Duodenal mucosa (tissue), 2 donors: ENCODE data around the gene GSG1.

Experiments used
- H3K27ac ChIP-seq: one replicate; pipeline ENCODE4 v1.7.0; 2013; ENCODE audit warnings: low read depth, low read length
- H3K27me3 ChIP-seq, 2 donors: one replicate each; pipeline ENCODE4 v1.7.0; 2013; ENCODE audit warnings: low read length in 2 of 2, control low read depth in 1 of 2; ENCODE audit not compliant: insufficient read depth in 2 of 2, control insufficient read depth in 1 of 2
- H3K36me3 ChIP-seq, 2 donors: one replicate each; pipeline ENCODE4 v1.7.0; 2013; ENCODE audit warnings: low read length in 2 of 2, control low read depth in 1 of 2; ENCODE audit not compliant: insufficient read depth in 2 of 2, control insufficient read depth in 1 of 2
- H3K4me1 ChIP-seq, 2 donors: one replicate each; pipeline ENCODE4 v1.7.0; 2013; ENCODE audit warnings: low read length in 2 of 2, control low read depth in 1 of 2; ENCODE audit not compliant: insufficient read depth in 2 of 2, control insufficient read depth in 1 of 2
- H3K4me3 ChIP-seq, 2 donors: one replicate each; pipeline ENCODE4 v1.7.0; 2013; ENCODE audit warnings: low read length in 2 of 2, low read depth in 1 of 2
- H3K9ac ChIP-seq, 2 donors: one replicate each; pipeline ENCODE4 v1.7.0; 2013; ENCODE audit warnings: low read length in 2 of 2, low read depth in 1 of 2
- H3K9me3 ChIP-seq, 2 donors: one replicate each; pipeline ENCODE4 v1.7.0; 2013; ENCODE audit warnings: low read length in 2 of 2, control low read depth in 1 of 2; ENCODE audit not compliant: control insufficient read depth in 1 of 2

GSG1 gene

DNA sequence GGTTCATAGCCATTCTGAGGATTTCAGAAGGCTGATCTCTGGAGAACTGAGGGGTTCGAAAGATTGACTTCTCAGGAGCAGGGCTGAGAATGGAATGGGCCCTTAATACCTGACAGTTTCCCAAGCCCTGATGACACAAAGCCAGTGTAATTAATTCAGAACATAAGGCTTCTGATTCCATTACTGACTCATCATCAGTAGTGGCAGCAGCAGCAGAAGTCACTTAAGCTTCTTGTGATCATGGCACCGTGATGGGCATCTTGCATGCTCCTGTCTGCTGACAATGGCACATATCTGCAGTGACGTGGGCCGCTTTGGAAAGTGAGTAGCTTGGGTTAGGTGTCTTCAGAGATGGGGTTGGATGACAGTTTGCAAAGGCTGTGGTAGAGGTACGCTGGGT is 38.2 kb upstream of the GSG1 start:
- Histone ChIP-seq H3K4me3 (no peak overlapping the region), H3K9me3 (no peaks in the 10 kb centered on the region), H3K27me3 (no peaks in the 10 kb centered on the region), H3K9ac (no peak overlapping the region), H3K27ac (no peak overlapping the region), H3K36me3 (no peaks in the 10 kb centered on the region), H3K4me1 (peaks cover 5 to 7% of the 10 kb centered on the region in 2 donors)

DNA sequence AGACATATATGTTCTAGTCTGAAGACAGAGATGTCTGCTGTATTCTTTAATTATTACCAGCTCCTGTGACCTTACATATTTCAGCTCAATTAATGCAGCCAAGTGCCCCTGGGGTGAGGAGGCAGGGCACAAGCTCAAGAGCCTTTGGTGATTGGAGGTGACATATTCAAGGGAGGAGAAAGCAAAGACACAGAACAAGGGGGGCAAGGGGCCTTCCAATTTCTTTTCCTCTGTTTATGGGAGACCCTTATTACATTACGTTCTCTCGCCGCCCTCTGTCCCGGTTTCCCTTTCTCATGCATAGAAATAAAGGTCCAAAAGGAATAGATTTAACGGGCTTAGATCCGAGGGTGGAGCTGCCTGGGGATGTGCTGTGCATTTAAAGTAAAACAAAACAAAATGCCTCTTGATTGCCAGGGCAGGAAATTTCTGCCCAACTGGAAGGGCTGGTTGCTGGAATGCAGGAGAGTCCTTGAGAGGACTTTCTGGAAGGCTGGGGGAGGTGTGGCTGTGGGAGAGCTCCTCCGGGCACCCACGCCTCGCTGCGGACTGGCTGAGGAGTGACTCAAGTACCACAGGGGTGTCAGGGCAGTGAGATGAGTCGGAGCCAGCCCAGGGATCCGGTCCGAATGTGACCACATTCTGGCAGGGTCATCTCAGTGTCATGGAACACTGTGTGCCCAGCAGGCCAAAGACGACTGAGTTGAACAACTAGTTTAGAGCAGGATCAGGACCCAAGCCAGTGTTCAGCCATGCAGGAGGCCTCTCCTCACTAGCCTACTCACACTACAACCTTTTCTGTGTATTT is 32.1 kb upstream of the GSG1 start:
- H3K9ac ChIP-seq, result no peak overlapping the region
- H3K4me1 ChIP-seq, result peaks cover 0 to 3% of the 10 kb centered on the region in 2 donors
- H3K9me3 ChIP-seq, result no peaks in the 10 kb centered on the region
- no peak overlapping the region for H3K27ac ChIP-seq
- H3K27me3 ChIP-seq, result no peaks in the 10 kb centered on the region
- no peak overlapping the region for H3K4me3 ChIP-seq
- H3K36me3 ChIP-seq, result no peaks in the 10 kb centered on the region

DNA sequence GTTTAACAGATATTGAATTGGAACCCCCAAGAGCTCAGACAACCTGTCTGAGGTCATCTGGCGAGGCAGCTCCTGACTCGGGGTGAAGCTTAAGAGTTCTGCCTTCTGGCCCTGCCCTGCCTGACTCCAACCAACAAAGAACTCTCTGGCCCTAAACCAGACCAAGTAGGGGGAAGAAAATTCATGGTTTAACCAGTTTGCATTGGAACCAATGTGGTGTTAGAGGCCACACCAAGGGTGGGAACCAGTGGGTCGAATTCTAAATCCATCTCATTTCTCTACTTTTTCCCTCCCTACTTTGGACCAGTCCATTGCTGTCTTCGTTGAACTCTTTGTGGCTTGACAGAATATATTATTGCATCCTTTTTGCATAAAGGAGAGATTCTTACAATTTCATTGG is 30.4 kb upstream of the GSG1 start:
- Histone ChIP-seq H3K4me1 (peaks cover 0 to 3% of the 10 kb centered on the region in 2 donors), H3K27ac (no peak overlapping the region), H3K36me3 (no peaks in the 10 kb centered on the region), H3K9me3 (no peaks in the 10 kb centered on the region), H3K4me3 (no peak overlapping the region), H3K9ac (no peak overlapping the region), H3K27me3 (no peaks in the 10 kb centered on the region)

DNA sequence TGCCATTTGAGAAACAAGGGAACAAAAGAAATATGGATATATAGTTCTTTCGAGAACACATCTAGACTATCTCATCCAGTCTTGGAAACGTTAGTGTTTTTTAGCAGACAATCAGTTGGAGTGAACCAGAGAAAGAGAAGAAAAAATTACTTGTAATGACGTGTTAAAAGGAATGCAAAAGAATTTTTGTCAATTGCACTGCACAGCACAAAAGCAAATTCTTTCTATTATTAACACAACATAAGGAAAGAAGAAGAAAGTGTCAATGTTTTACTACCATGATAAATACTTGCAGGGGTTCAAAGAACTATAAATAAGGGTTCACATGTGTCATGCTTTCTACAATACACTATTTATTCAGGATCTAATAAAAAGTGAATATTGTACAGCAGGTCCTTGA is 27.5 kb upstream of the GSG1 start:
- Histone ChIP-seq H3K36me3 (no peaks in the 10 kb centered on the region), H3K4me3 (no peak overlapping the region), H3K27me3 (no peaks in the 10 kb centered on the region), H3K9me3 (no peaks in the 10 kb centered on the region), H3K4me1 (no peaks in the 10 kb centered on the region), H3K9ac (no peak overlapping the region), H3K27ac (no peak overlapping the region)

DNA sequence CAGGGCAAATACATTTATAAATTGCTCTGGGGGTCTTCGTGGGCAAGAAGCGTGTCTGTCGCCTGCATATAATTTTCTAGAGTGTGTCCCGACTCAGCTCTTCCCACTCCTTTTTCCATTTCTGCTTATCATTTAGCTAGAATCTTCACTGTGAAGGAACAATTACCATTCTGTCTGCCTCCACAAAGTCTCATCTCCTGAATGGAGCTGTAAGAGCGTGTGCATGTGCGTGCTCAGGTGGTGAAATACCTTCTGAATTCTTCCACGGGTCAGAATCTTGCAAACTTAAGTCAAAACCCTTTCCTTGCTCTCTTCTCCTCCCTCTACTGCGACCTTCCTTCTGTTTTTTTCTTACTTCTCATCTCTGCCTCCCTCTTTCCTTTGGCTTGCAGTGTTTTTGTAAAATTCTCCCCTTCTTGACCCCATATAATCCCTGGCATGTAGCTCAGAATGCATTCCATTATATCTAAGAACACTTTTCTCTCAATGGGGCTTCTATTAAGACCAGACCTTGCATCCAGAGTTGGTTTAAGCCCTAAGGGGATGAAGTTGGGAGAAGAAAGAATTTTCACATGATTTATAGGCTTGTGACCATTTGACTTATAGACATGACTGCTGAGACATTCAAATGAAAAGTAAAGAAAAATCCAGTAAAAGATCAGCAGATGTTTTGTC is 25.0 kb upstream of the GSG1 start:
- no peaks in the 10 kb centered on the region for H3K9me3 ChIP-seq
- no peak overlapping the region for H3K9ac ChIP-seq
- no peak overlapping the region for H3K27ac ChIP-seq
- H3K4me1 ChIP-seq, result no peaks in the 10 kb centered on the region
- no peak overlapping the region for H3K4me3 ChIP-seq
- no peaks in the 10 kb centered on the region for H3K36me3 ChIP-seq
- H3K27me3 ChIP-seq, result no peaks in the 10 kb centered on the region

DNA sequence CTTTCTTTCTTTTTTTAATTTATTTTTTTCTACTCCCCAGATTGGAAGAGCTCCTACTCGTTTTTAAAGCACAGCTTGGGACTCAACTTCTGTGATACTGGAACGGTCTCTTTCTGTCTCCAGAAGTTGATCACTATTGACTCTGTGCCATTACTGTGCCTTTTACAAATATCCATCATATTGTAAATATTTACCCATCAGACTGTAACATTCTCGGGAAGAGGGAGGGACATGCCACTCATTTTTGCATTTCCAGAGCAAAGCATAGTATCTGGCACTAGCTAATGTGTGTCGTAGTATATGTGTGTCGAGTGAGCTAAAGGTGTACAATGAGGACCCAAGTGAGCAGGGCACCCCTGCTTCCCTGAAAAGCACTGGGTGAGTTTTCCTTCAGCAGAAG is 24.0 kb upstream of the GSG1 start:
- no peak overlapping the region for H3K4me3 ChIP-seq
- no peaks in the 10 kb centered on the region for H3K9me3 ChIP-seq
- no peaks in the 10 kb centered on the region for H3K4me1 ChIP-seq
- H3K27me3 ChIP-seq, result no peaks in the 10 kb centered on the region
- H3K9ac ChIP-seq, result no peak overlapping the region
- H3K27ac ChIP-seq, result no peak overlapping the region
- no peaks in the 10 kb centered on the region for H3K36me3 ChIP-seq

DNA sequence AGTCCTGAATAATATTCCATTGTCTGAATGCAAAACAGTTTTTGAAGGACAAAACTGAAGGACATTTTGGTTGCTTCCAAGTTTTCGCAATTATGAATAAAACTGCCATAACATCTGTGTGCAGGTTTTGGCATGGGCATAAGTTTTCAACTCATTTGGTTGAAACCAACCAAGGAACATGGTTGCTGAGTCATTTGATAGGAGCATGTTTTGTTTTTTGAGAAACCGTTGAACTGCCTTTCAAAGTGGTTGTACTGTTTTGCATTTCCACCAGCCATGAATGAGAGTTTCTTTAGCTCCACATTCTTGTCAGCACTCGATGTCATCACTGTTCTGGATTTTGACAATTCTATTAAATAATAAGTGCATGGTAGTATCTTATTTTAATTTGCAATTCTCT is 23.0 kb upstream of the GSG1 start:
- Histone ChIP-seq H3K9ac (no peak overlapping the region), H3K4me3 (no peak overlapping the region), H3K9me3 (no peaks in the 10 kb centered on the region), H3K4me1 (no peaks in the 10 kb centered on the region), H3K27ac (no peak overlapping the region), H3K27me3 (no peaks in the 10 kb centered on the region), H3K36me3 (no peaks in the 10 kb centered on the region)

DNA sequence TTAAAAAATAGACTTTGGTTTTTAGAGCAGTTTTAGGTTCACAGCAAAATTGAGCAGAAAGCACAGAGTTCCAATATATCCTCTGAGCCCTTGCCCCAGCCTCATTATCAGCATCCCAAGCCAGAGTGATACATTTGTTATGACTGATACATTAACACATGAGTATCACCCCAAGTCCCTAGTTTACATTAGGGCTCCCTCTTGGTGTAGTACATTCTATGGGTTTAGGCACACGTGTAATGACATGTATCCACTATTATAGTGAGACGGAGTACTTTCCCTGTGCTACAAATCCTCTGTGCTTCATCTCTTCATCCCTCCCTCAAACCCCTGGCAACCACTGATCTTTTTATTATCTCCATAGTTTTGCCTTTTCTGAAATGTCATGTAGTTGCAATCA is 22.5 kb upstream of the GSG1 start:
- Histone ChIP-seq H3K27me3 (no peaks in the 10 kb centered on the region), H3K27ac (no peak overlapping the region), H3K4me3 (no peak overlapping the region), H3K9me3 (no peaks in the 10 kb centered on the region), H3K36me3 (no peaks in the 10 kb centered on the region), H3K4me1 (no peaks in the 10 kb centered on the region), H3K9ac (no peak overlapping the region)

DNA sequence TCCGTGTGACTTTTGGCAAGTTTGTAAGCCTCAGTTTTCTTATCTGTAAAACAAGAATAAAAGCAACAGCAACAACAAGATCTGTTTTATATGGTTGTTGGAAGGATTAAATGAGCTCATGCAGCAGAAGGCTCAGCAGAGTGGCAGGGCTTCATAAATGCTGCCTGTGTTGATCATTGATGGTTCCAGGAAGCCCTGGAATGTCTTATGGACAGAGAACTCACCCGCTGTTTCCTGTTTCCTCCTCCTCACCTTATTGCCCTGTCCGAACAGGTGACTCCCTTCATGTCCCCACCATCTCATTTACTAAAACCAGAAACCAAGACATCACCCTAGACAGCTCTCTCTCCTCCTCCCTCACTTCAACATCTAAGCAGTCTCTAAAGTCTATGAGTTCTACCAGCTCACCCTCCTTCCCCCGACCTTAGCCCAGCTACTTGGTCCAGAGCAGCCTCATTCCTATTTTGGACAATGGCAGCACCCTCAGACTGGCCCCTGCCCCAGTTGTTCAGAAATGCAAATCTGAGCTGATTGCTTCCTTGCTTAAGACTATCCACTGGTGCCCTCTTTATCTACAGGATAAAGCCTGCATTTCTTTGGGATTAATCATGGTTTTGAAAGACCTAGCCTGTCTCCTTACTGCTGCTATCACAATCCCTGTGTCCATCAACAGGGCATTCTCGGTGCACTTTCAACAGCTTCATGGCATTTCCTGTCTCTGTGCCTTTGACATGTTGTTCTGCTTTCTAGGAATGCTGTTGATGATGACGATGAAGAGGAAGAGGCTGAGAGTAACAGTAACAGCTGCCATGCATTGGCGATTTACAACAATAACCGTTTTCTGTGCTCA is 21.4 kb upstream of the GSG1 start:
- Histone ChIP-seq H3K27me3 (no peaks in the 10 kb centered on the region), H3K36me3 (no peaks in the 10 kb centered on the region), H3K27ac (no peak overlapping the region), H3K4me3 (no peak overlapping the region), H3K4me1 (no peaks in the 10 kb centered on the region), H3K9me3 (no peaks in the 10 kb centered on the region), H3K9ac (no peak overlapping the region)

DNA sequence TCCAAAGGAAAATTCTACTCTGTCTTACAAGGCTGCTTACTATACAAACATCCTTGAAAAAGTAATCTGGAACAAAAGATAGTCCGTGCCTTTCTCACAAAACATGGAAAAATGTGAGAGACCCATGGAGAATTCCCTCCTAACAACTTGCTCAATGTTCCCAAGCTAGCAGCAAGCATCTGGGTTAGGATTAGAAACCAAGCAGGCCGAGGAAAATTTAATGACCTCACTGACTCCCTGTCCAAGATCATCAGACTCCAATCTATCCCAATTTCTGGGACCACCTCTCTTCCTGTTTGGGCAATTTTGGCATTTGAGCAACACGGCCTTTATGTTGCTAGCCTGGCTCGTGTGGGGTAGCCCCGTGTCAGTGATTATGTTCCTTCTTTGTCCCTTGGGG is 18.1 kb upstream of the GSG1 start:
- Histone ChIP-seq H3K27ac (no peak overlapping the region), H3K9me3 (no peaks in the 10 kb centered on the region), H3K4me1 (peaks cover 0 to 3% of the 10 kb centered on the region in 2 donors), H3K36me3 (no peaks in the 10 kb centered on the region), H3K27me3 (no peaks in the 10 kb centered on the region), H3K9ac (no peak overlapping the region), H3K4me3 (no peak overlapping the region)
